ENCODE measurements around the gene PATL1.
"Not testable (repeated sequence)": the region's sequence is repeated elsewhere in the genome, so short reads cannot be mapped to it uniquely, and the experiment has no call there.

PATL1 gene

DNA sequence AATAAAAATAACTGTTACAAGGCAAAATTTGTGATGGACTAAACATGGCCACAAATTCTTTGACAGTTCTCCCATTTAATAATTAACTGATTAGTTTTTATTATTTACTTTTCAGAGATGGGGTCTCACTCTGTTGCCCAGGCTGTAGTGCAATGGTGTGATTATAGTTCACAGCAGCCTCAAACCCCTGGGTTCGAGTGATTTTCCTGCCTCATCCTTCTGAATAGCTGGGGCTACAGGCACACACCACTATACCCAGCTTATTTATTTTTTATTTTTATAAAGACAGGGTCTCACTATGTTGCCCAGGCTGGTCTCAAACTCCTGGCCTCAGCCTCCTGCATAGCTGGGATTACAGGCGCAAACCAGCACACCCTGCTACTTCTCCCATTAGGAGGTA lies 4.5 kb upstream of the PATL1 start:
- DNase-seq (ENCODE audit: low read depth in 2 of 2), result no peak

DNA sequence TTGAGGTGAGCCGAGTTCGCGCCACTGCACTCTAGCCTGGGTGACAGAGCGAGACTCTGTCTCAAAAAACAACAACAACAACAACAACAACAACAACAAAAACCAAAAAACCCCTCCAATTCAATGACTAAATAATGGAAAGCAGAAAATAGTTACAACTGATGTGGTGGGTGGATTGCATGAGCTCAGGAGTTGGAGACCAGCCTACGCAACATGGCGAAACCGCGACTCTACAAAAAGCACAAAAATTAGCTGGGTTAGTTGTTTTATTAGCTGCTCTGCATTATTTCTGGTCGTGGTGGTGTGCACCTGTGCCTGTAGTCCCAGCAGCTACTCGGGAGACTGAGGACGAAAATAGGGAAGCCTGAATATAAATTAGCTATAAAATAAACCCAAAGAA lies 2.6 kb upstream of the PATL1 start:
- DNase-seq (ENCODE audit: low read depth in 2 of 2), result no peak

DNA sequence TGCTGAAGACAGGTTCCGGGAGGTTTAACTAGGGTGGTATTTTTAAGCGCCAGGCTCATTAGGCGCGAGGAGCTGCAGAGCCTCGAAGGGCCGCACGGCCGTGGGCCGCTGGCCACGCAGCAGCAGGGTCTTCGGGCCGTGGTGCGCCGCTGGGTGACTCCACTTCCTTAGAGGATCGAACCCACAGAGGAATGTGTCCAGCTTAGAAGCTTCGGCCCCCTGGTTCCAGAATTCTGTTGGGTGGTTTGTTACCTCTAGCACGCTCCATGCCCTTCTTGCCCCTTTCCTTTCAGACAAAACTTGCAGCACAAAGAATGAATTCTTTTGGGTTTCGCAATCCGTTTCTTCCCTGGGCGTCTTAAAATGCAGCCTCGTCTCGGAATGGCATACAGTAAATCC lies 773 bp upstream of the PATL1 start:
- peak in 1 of 2 donors; percentile 1 for DNase-seq (ENCODE audit: low read depth in 2 of 2)

DNA sequence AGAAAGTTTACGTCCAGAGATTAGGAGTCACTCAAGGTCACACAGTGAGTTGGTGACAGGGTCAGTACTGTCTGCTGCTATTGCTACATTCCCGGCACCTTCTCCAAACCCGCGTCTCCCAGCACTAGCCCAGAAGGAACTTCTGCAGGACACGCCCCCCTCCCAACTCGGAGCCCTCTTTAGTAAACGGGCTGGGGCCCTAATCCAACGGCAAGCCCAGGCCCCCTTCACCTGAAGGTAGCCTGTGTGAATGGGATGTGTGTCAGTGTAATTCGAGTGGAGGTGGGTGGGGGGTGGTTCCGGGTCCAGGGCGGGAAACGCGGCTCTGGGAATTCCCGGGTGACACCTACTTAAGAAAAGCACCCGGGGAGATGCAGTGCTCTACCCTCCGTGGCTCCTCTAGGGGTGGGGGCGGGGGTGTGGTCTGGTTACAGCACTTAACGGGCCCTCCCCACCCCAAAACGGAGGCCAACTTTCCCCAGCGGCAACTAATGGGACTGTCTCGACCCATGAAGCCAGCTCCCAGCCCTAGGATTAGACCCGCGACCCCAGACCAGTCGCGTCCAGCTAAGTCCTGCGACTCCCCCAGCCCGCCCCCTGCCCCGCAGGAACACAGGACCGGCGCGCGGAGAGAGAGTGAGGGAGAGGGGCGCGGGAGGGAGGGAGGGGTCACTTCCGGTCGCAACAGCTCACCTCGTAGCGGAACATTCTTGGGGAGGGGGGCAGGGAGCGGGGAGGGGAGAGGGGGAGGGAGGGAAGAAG lies 468 bp downstream of the PATL1 start:
- DNase-seq (ENCODE audit: low read depth in 2 of 2), result peak; percentile 48 to 49

GRCh38 chr11:59667812-59668187 lies 1.0 kb downstream of the PATL1 start:
- DNase-seq (ENCODE audit: low read depth in 2 of 2), result no peak

DNA sequence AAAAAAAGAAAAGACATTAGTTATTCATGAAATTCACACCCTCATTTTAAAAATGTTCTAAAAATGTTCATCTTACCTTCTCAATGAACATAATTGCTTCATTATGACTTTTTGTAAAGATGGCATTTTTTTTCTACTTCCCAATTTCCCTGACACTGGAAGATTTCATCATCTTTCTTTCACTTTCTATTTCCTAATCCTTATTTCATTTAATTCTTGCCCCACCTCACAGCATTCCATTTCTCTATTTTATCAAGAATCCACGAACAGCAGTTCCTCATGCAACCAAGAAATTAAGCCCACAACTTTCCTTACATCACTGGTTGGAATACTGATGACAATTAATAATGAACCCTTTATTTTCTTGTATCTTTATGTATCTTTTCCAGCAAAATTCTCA lies 1.9 kb downstream of the PATL1 start:
- no peak for DNase-seq (ENCODE audit: low read depth in 2 of 2)

GRCh38 chr11:59660621-59661020 lies 8.2 kb downstream of the PATL1 start:
- DNase-seq (ENCODE audit: low read depth in 2 of 2), result no peak

- no peak for DNase-seq (ENCODE audit: low read depth in 2 of 2)
These were observed 8.9 kb downstream of the PATL1 start for GRCh38 chr11:59659981-59660380.

DNA sequence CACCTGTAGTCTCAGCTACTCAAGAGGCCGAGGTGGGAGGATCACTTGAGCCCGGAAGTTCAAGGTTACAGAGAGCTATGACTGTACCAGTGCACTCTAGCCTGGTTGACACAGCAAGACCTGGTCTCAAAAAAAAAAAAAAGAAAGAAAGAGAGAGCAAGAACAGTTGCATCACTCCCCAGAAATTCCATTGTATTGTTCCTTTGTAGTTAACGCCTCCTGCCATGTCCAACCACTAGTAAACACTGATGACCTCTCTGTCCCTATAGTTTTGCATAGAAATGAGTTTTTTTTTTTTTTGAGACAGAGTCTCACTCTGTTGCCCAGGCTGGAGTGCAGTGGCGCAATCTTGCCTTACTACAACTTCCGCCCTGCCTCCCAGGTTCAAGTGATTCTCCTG lies 10.8 kb downstream of the PATL1 start:
- no peak for DNase-seq (ENCODE audit: low read depth in 2 of 2)

DNA sequence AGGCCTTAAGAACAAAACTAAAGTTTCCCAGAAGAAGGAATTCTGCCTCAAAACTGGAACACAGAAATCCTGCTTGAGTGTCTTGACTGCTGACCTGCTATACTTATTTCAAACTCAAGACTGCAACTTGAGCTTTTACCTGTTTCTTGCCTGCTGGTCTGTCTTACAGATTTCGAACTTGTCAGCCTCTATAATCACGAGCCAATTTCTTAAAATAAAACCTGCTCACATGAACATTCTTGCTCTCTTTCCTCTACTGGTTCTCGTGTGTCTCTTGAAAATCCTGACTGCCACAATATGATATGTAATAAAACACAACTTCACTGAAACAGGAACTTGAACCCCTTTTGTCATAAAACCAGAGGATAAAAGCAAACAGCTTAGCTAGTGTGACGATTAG lies 13.9 kb downstream of the PATL1 start:
- DNase-seq (ENCODE audit: low read depth in 2 of 2), result no peak

- no peak for DNase-seq (ENCODE audit: low read depth in 2 of 2)
These were observed 21.4 kb downstream of the PATL1 start for GRCh38 chr11:59647245-59647980.

GRCh38 chr11:59644528-59644927 lies 24.3 kb downstream of the PATL1 start:
- DNase-seq (ENCODE audit: low read depth in 2 of 2), result no peak

DNA sequence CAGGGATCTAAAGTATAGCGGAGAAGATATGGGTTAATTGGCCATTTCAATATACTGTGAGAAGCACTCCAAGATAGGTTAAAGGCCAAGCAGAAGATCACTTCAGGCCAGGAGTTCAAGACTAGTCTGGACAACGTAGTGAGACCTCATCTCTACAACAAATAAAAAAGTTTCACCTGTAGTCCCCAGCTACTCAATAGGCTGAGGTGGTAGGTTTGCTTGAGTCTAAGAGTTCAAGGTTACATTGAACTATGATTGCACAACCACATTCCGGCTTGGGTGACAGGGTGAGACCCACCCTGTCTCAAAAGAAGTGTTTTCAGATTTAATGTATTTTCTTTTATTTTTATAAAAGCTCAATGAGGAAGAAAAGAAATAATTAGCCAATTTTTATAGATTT lies 25.4 kb downstream of the PATL1 start:
- no peak for DNase-seq (ENCODE audit: low read depth in 2 of 2)

DNA sequence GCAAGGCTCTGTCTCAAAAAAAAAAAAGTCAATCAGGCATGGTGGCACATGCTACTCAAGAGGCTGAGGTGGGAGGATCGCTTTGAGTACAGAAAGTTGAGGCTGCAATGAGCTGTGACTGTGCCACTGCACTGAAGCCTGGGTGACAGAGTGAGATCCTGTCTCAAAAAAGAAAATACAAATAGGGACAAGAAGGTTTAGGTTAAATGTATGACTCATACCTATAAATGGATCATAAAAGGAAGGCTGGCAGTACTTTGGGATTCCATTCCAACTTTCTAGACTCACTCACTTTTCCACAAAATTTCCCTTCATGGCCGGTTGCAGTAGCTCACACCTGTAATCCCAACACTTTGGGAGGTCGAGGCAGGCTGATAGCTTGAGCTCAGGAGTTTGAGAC lies 27.7 kb downstream of the PATL1 start:
- no peak for DNase-seq (ENCODE audit: low read depth in 2 of 2)

- no peak for DNase-seq (ENCODE audit: low read depth in 2 of 2)
These were observed 38.3 kb downstream of the PATL1 start for GRCh38 chr11:59630493-59630892.

GRCh38 chr11:59629996-59630395 lies 38.8 kb downstream of the PATL1 start:
- no peak for DNase-seq (ENCODE audit: low read depth in 2 of 2)

GRCh38 chr11:59626969-59627368 lies 41.9 kb downstream of the PATL1 start:
- not testable (repeated sequence) for DNase-seq (ENCODE audit: low read depth in 2 of 2)

GRCh38 chr11:59625703-59626102 lies 43.1 kb downstream of the PATL1 start:
- no peak for DNase-seq (ENCODE audit: low read depth in 2 of 2)

DNA sequence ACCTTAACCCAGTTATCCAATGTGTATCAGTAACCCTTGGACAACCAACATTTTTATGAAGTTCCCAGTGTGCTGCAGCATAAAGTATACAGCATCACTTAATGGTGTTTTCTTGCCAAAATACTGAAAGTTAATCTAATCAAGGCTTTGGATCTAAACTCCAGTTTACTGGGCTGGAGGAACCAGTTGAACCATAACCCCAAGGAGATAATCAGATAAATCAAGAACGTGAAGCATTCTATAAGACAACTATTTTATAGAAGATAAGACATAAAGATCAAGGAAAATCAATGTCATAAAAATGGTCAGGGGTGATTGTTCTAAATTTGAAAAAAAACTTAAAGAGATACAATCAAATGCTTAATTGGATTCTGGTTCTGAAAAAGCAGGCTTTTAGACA lies 51.0 kb downstream of the PATL1 start:
- DNase-seq (ENCODE audit: low read depth in 2 of 2), result no peak

GRCh38 chr11:59616396-59616982 lies 52.3 kb downstream of the PATL1 start:
- no peak for DNase-seq (ENCODE audit: low read depth in 2 of 2)

- DNase-seq (ENCODE audit: low read depth in 2 of 2), result peak; percentile 96
These were observed 53.0 kb downstream of the PATL1 start, which contains the start of gene OSBP for GRCh38 chr11:59615637-59616395. Gene OSBP (minus strand): TSS chr11:59615774. CDS start chr11:59615664, 110 bp downstream.

GRCh38 chr11:59615120-59615636 lies 53.7 kb downstream of the PATL1 start:
- peak; percentile 41 for DNase-seq (ENCODE audit: low read depth in 2 of 2)

Data from stimulated activated CD4-positive, alpha-beta T cell treated with anti-CD3 and anti-CD28 coated beads, Interleukin-15, amount 100 ng/mL, for 48 hours (primary cell).